GM18498 (cell line): ENCODE measurements around the gene RTN3.
"Not testable (repeated sequence)": the region's sequence is repeated elsewhere in the genome, so short reads cannot be mapped to it uniquely, and the experiment has no call there.

Experiments used
- ATAC-seq: cut with Tn5 transposase; IDR thresholded peaks from one replicate; pipeline ENCODE4 v1.9.1; 2021; ENCODE audit warnings: mild to moderate bottlenecking, moderate library complexity; ENCODE audit not compliant: unreplicated experiment

The RTN3 gene

DNA sequence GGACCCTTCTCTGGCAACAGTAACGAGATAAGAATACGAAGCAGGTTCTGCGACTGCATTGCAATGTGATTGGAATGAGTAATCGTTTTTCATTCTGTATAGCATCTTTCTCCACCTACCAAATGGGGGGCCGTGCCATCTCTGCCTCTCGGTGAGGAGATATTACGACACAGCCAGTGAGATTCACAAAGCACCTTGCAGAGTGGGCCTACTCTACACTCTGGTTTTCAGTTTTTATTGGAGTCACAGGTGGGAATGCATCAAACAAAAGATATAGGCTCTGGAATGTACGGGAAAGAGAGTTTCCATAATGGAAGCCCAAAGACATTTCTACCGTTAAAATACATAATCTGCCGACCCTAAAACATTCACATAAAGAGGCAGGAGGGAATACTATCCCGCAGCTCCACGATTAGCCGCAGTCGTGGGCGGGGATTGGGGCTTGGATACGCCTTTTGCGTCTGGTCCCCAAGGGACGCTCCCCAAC is 423 bp upstream of the RTN3 start:
- ATAC-seq, result no peak

DNA sequence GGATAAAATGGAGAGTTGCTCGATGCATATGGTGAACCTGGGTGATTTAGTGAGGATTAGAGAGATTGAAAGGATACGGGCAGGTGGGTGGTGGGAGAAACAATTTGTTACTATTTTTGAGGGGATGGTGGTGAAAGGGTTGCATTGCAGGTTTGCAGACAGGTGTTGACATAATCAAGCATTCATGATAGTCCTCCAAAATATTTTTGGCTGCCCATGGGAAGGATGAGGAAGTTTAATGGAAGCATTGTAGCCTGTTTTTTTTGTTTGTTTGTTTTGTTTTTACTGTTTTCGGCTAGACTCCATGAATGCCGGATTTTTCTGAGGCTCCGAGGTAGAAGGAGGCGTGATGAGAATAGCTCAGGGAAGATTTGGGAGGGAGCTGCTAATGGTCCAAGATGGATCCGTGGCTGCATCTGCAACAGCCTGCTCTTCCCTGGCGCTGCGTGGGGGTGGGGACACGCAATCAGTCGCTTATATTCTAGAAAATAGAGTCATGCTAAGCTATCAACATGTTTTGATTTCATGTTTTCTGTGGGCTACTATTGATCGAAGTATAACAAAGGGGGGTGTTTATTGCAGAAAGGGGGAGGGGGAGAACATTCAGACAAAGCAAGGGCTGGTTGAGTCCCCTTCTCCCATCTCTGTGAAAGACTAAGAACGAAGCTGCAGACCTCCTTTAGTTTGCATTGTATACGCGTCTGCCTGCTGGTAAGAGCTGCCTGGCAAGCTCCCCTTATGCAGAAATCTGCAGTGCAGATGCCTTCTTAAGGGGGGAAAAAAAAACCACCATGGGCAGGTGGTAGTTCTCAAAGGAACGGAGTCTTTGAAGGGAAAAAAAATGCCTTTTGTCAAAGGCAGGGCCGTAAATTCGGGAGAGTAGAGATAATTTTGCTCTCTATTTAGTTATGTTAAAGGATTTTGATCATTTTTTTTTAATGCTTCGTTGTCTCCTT is 1.0 kb downstream of the RTN3 start:
- no peak for ATAC-seq

DNA sequence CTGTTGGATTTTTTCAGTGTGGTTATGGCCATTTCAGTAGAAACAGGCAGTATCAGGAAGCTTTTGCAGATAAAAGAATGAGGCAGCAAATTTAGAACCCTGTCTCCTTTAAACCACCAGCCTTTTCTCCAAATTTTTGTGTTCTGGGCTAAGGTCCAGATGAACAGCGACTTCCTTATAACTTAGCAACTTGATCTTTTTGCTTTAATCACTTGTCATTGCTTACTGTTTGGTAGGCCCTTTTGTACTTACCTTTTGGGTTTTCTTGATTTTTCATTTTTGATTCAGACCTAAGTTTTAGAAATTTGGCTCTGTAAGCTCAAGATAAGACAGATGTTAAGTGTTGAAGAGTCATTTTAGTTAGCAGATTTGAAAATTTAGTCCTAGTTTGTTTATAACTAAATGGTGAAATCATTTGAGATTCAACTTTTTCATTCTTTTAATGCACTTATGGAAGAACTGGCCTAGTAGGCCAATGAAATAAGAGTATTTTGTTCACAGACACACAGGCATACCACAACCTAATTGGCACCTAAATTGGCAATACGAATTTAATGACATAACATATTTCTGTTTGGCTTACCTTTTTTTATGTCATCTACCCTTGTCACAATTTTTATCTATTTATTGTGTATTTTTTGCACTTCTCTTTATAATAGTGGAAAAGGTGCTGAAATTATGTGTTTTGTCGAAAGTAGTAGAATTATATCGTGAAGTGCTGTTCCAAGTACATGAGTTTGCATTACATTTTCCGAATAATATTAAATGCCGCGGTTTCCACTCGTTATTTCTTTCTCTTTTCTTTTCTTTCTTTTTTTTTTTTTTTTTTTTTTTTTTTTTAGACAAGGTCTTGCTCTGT is 2.1 kb downstream of the RTN3 start:
- ATAC-seq, result no peak

DNA sequence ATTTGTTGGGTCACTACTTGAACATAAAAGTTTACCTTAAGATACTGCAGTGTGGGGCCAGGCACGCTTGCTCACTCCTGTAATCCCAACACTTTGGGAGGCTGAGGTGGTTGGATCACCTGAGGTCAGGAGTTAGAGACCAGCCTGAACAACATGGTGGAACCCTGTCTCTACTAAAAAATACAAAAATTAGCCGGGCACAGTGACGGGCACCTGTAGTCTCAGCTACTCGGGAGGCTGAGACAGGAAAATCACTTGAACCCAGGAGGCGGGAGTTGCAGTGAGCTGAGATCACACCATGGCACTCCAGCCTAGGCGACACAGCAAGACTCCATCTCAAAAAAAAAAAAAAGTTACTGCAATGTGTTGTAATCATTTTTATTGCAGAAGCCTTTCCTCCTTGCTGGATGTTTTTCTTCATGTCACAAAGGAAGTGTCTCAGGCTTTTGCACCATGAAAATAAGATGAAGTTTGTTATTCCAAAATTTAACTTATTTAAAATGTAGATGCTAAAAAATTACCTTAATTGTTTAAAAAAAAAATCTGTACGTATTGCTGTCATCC is 3.9 kb downstream of the RTN3 start:
- not testable (repeated sequence) for ATAC-seq

DNA sequence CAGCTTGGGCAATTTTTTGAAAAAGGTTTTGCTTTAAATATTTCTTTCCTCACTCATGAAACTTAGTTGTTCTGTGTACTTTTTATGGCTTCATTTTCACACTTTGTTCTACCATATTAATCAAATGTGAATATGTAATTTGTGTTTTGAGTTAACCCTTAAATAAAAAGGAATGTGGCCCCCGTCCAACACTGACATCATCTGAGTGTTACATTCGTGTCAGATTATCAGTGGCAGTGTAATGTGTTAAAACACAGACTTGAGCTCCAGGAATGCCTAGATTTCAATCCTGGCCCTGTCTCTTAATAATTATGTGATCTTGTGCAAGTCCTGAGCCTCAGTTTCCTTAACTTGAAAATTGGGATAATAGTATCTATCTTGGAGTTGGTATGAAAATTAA is 5.6 kb downstream of the RTN3 start:
- ATAC-seq, result no peak

DNA sequence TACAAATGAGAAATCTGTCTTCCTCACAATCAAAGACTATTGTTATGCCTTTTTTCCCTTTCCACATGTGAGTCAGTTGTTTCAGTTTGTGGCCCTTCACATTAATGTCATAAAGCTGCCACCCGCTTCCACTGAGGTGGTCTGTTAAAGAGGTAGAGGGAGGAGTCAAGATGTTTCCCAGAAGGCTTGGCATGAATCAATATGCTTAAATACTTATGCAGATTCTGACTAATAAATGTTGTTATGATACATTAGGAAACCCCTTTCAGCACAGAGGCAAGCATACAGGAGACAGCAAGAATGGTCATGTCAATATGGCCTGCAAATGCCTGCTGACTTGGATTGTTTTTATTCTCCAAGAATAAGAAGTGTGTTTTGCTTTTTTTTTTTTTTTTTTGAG is 6.5 kb downstream of the RTN3 start:
- no peak for ATAC-seq

DNA sequence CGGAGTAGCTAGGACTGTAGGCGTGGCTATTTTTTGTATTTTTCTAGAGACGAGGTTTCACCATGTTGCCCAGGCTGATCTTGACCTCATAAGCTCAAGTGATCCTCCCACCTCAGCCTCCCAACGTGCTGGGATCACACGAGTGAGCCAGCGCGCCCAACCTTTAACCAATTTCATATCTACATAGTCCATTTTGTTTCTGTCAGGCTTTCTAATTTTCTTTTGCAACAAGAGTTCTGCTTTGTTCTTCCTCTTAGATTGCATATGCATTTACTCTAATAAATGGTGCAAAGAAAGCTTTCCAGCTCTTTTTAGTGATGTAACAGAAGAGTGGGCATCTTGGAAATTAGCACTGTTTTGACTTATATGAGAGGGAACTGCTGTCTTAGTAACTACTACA is 13.3 kb downstream of the RTN3 start:
- ATAC-seq, result no peak

DNA sequence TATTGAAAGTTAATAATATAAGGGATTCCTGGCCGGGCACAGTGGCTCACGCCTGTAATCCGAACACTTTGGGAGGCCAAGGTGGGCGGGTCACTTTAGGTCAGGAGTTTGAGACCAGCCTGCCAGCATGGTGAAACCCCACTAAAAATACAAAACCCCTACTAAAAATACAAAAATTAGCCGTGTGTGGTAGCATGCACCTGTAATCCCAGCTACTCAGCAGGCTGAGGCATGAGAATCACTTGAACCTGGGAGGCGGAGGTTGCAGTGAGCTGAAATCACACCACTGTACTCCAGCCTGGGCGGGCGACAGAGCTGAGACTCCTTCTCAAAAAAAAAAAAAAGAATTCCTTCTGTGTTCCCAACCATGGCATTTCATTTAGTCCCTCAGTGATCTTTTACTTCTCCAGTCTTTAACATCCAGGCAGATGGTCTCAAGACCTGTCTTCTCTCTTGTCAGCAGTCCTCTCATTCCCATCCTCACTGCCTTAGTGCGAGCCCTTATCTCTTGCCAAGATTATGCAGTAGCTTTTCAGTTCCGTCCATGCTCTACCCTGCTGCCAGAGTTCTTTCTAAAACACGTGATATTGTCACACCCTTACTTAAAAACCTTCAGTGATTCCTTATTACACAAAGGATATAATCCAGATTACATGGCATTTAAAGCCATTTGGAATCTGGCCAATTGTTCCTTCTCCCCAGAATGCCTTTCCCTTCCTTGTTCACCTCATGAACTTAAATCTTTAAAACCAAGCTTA is 17.9 kb downstream of the RTN3 start:
- no peak for ATAC-seq

DNA sequence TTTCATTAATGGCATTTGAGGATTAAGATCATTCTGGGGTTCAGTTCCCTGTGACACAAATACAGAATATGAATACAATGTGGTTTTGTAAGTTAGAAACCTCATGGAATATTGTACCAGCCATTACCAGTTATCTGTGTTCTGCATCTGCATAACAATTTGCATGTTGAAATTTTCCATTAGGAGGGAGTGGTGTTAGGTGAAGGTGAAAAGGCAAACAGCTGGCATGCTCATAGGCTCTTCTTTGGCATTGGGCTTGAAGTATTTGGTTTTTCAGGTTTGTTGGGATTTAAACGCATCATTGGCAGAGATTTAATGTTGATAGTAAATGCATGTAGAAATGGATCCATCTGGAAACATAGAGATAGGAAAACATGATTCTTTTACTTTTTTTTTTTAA is 18.6 kb downstream of the RTN3 start:
- no peak for ATAC-seq

DNA sequence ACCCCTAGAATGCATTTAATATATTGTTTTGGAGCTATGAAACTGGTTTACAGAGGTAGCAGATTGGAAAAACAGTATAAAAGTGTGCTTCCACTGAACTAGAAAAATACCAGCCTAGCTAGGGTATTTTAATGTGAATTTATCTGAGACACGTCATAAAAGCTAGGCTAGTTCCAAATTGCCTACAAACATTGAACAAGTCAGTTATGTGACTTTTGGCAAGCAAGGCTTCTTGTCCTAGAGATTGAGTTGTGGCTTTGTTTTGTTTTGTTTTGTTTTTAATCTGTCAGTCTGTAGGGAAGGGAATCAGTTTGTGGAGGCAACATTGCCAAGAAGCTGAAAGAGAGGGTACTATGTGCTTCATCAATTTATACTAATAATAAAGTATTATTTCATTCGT is 24.2 kb downstream of the RTN3 start:
- ATAC-seq, result no peak

DNA sequence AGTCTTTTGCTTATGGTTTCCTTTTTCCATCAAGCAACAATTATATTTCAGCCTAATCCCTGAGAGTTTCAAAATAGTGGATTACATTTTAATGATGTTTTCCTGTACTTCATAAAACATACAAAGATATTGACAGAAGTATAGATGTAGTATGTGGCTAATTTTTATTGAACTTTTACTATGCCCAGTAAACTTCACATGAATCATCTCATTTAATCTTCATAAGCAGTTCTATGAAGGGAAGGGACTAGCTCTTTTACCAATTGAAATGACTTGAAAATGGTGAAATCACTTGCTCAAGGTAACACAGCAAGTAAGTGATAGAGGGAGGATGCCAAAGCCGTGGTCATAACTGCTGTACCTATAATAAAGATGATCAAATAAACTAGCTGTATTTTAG is 27.5 kb downstream of the RTN3 start:
- ATAC-seq, result no peak

DNA sequence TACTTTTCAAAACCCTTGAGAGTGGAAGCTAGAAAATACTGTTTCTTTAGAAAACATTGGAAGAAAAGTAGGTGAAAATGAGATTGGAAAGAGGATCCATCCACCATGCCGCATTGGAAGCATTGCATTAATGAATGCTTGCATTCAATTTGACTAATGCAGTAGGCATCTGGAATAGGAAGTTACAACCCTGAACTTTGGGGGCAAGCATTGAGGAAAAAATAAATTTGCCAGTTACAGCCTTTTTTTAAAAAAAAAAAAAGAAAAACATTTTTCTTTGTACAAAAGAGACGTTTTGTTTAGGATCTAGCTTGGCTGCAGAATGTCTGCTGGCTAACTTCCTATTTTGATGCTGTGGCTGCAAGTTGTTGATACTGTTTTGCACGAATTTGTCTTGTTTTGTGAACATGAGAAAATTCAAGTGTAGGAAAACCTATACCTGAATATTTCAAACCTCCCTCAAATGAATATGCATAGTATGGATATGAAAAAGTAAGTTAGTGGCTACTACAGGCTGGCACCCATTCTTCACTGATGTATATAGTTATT is 28.1 kb downstream of the RTN3 start:
- ATAC-seq, result no peak

DNA sequence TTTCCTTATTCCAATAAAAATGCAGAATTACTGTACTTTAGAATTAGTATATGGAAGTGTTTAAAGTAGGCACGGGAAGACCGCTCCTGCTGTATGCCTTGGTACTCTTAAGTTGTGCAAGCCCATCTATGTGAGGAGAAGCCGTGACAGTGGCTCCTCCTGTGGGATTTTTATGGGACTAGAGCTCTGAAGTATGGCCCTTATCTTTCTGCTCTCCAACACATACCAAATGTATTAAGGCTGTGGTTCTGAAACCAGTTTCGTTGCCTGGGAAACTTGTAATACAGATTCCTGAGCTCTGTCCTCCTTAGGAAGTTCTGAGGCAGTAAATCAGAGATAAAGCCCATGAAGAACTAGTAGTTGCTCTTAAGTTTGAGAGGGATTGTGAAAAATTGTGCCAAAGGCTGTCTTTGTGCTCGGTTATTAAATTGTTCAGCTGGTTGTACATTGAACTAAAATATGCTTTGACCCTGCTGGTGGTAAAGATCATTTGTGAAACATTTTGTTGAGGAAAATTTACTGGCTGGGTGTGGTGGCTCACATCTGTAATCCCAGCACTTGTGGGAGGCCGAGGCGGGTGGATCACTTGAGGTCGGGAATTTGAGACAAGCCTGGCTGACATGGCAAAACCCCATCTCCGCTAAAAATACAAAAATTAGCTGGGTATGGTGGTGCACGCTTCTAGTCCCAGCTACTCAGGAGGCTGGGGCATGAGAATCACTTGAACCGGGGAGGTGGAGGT is 29.3 kb downstream of the RTN3 start:
- no peak for ATAC-seq

DNA sequence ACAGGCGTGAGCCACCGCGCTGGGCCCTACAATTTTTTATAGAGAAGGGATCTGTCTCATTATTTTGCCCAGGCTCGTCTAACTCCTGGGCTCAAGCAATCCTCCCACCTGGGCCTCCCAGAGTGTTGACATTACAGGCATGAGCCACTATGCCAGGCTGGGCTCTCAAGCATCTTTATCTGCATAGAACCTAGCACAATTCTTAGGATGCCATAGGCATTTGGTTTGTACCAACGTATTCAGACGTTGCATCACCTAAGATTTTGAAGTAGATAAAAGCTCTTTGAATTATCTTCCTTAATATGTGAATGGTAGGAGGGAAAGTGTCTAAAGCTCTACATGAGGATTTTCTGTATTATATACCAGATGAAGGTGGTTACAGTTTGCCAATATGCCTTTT is 30.5 kb downstream of the RTN3 start:
- no peak for ATAC-seq

DNA sequence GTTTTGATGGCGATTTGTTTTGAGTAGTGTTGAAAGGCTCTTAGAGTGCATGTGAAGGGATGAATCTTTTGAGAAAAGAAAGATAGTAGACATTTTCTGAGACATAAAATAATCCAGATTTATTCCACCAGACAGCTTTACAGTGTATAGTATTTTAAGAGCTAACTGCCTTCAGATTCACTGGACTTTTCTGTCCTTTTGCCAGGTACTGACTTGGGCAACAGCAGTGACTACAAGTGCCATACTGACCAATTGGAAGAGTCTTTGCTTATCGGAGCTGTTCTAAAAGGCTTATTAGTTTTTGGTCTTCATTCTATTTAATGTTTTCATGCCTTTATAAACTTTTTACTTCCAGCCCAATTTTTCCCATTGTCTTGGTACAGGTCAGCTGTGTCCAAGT is 32.5 kb downstream of the RTN3 start:
- no peak for ATAC-seq

DNA sequence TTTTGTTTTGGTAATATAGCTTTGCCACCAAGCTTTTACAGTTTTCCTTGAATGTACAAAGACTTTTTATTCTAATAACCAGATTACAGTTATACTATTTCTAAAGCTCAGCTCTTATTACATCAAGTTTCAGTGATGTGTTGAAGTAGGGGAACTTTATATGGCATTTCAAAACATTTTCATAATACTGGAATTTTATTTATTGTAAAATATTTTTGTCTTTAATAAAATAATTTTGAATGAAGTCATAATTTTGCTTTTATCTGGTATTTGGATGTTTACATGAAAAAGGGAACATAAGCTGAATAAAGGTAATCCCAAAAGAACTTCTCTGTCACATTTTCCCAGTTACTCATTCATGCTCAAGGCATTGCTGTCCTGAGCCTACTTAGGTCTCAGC is 34.7 kb downstream of the RTN3 start:
- no peak for ATAC-seq

DNA sequence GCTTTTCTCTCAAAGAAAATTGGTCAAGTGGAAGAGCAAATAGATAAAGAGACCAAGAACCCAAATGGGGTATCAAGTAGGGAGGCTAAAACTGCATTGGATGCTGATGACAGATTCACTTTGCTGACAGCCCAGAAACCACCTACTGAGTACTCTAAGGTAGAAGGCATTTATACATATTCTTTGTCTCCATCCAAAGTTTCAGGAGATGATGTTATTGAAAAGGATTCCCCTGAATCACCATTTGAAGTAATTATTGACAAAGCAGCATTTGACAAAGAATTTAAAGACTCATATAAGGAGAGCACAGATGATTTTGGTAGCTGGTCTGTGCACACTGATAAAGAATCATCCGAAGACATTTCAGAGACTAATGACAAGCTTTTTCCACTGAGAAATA is 37.7 kb downstream of the RTN3 start:
- no peak for ATAC-seq

DNA sequence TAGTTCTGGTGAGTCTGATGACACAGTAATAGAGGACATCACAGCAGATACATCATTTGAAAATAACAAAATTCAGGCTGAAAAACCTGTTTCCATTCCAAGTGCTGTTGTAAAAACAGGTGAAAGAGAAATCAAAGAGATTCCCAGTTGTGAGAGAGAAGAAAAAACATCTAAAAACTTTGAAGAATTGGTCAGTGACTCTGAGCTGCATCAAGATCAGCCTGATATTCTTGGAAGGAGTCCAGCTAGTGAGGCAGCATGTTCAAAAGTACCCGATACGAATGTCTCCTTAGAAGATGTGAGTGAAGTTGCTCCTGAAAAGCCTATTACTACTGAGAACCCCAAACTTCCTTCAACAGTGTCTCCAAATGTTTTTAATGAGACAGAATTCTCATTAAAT is 38.7 kb downstream of the RTN3 start:
- no peak for ATAC-seq

DNA sequence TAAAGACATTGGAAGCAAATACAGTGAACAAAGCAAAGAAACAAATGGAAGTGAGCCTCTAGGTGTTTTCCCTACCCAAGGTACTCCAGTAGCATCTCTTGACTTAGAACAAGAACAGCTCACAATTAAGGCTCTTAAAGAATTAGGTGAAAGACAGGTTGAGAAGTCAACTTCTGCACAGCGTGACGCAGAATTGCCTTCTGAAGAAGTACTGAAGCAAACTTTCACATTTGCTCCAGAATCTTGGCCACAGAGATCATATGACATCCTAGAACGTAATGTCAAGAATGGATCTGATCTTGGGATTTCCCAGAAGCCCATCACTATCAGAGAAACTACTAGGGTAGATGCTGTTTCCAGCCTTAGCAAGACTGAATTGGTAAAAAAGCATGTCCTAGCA is 39.3 kb downstream of the RTN3 start:
- ATAC-seq, result no peak

DNA sequence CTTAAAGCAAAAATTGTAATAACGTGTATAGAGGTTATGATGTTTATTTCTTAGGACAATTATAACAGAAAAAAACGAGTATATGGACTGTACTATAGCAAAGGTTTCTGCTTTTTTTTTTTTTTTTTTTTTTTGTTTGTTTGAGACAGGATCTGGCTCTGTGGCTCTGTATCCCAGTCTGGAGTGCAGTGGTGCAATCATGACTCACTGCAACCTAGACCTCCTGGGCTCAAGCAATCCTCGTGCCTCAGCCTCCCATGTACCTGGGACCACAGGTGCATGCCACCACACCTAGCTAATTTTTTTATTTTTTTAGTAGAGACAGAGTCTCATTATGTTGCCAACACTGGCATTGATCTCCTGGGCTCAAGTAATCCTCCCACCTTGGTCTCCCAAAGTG is 48.0 kb downstream of the RTN3 start:
- no peak for ATAC-seq
